ENCODE results near the gene KANK4. TPM values are rescaled to one million over a fixed set of nuclear protein-coding genes. Genes with fewer than 3 reads are reported as not detected.

KANK4 gene
- total RNA-seq, 2 donors from 2014 or later: not detected

- no peak overlapping the region for H3K4me3 Mint-ChIP-seq
- ATAC-seq: no peak
- no peaks in the 10 kb centered on the region for H3K36me3 Mint-ChIP-seq
Measured at GRCh38 chr1:62306065-62306464, 13.2 kb downstream of the KANK4 start.

GRCh38 chr1:62304975-62305374 is 14.3 kb downstream of the KANK4 start:
- no peaks in the 10 kb centered on the region for H3K27me3 Mint-ChIP-seq

More at GRCh38 chr1:62306065-62306464, 13.2 kb downstream of the KANK4 start:
- H3K27ac Mint-ChIP-seq: no peak overlapping the region
- H3K9me3 Mint-ChIP-seq: no peaks in the 10 kb centered on the region
- no peaks in the 10 kb centered on the region for H3K4me1 Mint-ChIP-seq (ENCODE audit: low read depth in 2 of 2)
- peaks cover 0 to 3% of the 10 kb centered on the region in 2 donors for H3K27me3 Mint-ChIP-seq
- DNase-seq (ENCODE audit: low spot score): no peak

GRCh38 chr1:62304515-62304914 is 14.7 kb downstream of the KANK4 start:
- no peak overlapping the region for H3K4me3 Mint-ChIP-seq
- no peak for DNase-seq (ENCODE audit: low spot score)
- H3K27me3 Mint-ChIP-seq: no peaks in the 10 kb centered on the region
- ATAC-seq: no peak
- H3K4me1 Mint-ChIP-seq (ENCODE audit: low read depth in 2 of 2): no peaks in the 10 kb centered on the region
- no peak overlapping the region for H3K27ac Mint-ChIP-seq
- H3K36me3 Mint-ChIP-seq: no peaks in the 10 kb centered on the region
- H3K9me3 Mint-ChIP-seq: no peaks in the 10 kb centered on the region

More at GRCh38 chr1:62304975-62305374, 14.3 kb downstream of the KANK4 start:
- Mint-ChIP-seq H3K36me3 (no peaks in the 10 kb centered on the region), H3K9me3 (no peaks in the 10 kb centered on the region), H3K4me3 (no peak overlapping the region), H3K27ac (no peak overlapping the region), H3K4me1 (ENCODE audit: low read depth in 2 of 2) (no peaks in the 10 kb centered on the region)
- ATAC-seq (no peak), DNase-seq (ENCODE audit: low spot score) (no peak)

- Mint-ChIP-seq H3K4me3 (no peak overlapping the region), H3K36me3 (no peaks in the 10 kb centered on the region), H3K27me3 (peaks cover 0 to 3% of the 10 kb centered on the region in 2 donors), H3K27ac (no peak overlapping the region), H3K9me3 (no peaks in the 10 kb centered on the region), H3K4me1 (ENCODE audit: low read depth in 2 of 2) (no peaks in the 10 kb centered on the region)
- no peak for DNase-seq (ENCODE audit: low spot score)
- no peak for ATAC-seq
Measured at GRCh38 chr1:62301726-62302390, 17.4 kb downstream of the KANK4 start.

GRCh38 chr1:62299426-62300200 is 19.6 kb downstream of the KANK4 start:
- no peak for ATAC-seq
- H3K36me3 Mint-ChIP-seq: no peaks in the 10 kb centered on the region
- no peak overlapping the region for H3K4me3 Mint-ChIP-seq
- no peaks in the 10 kb centered on the region for H3K9me3 Mint-ChIP-seq
- H3K4me1 Mint-ChIP-seq (ENCODE audit: low read depth in 2 of 2): no peaks in the 10 kb centered on the region
- no peak overlapping the region for H3K27ac Mint-ChIP-seq
- DNase-seq (ENCODE audit: low spot score): no peak
- H3K27me3 Mint-ChIP-seq: peaks cover 0 to 5% of the 10 kb centered on the region in 2 donors

- no peaks in the 10 kb centered on the region for H3K4me1 Mint-ChIP-seq (ENCODE audit: low read depth in 2 of 2)
- H3K9me3 Mint-ChIP-seq: no peaks in the 10 kb centered on the region
- DNase-seq (ENCODE audit: low spot score) (no peak), ATAC-seq (no peak)
- no peaks in the 10 kb centered on the region for H3K36me3 Mint-ChIP-seq
- H3K27me3 Mint-ChIP-seq: peaks cover 0 to 7% of the 10 kb centered on the region in 2 donors
- no peak overlapping the region for H3K27ac Mint-ChIP-seq
- no peak overlapping the region for H3K4me3 Mint-ChIP-seq
Measured at GRCh38 chr1:62295921-62296491, 23.2 kb downstream of the KANK4 start.

GRCh38 chr1:62294261-62294660 is 25.0 kb downstream of the KANK4 start:
- ATAC-seq (no peak), DNase-seq (ENCODE audit: low spot score) (no peak)
- Mint-ChIP-seq H3K36me3 (no peaks in the 10 kb centered on the region), H3K4me3 (no peak overlapping the region), H3K4me1 (ENCODE audit: low read depth in 2 of 2) (no peaks in the 10 kb centered on the region), H3K9me3 (no peaks in the 10 kb centered on the region), H3K27ac (no peak overlapping the region), H3K27me3 (peaks cover 0 to 6% of the 10 kb centered on the region in 2 donors)

- Mint-ChIP-seq H3K4me3 (no peak overlapping the region), H3K27ac (no peak overlapping the region), H3K9me3 (no peaks in the 10 kb centered on the region), H3K27me3 (peaks cover 19 to 36% of the 10 kb centered on the region in 2 donors), H3K4me1 (ENCODE audit: low read depth in 2 of 2) (no peaks in the 10 kb centered on the region), H3K36me3 (no peaks in the 10 kb centered on the region)
- no peak for ATAC-seq
- DNase-seq (ENCODE audit: low spot score): no peak
Measured at GRCh38 chr1:62288662-62289061, 30.6 kb downstream of the KANK4 start.

- no peak for DNase-seq (ENCODE audit: low spot score)
- H3K27me3 Mint-ChIP-seq: peaks cover 19 to 36% of the 10 kb centered on the region in 2 donors
- no peak overlapping the region for H3K4me3 Mint-ChIP-seq
- H3K36me3 Mint-ChIP-seq: no peaks in the 10 kb centered on the region
- ATAC-seq: no peak
- H3K9me3 Mint-ChIP-seq: no peaks in the 10 kb centered on the region
- no peak overlapping the region for H3K27ac Mint-ChIP-seq
- no peaks in the 10 kb centered on the region for H3K4me1 Mint-ChIP-seq (ENCODE audit: low read depth in 2 of 2)
Measured at GRCh38 chr1:62288224-62288623, 31.0 kb downstream of the KANK4 start.

- Mint-ChIP-seq H3K27ac (no peak overlapping the region), H3K36me3 (no peaks in the 10 kb centered on the region), H3K9me3 (no peaks in the 10 kb centered on the region), H3K4me3 (no peak overlapping the region), H3K27me3 (peaks cover 20 to 44% of the 10 kb centered on the region in 2 donors), H3K4me1 (ENCODE audit: low read depth in 2 of 2) (no peaks in the 10 kb centered on the region)
- DNase-seq (ENCODE audit: low spot score) (no peak), ATAC-seq (peak; percentile 15 to 51)
Measured at GRCh38 chr1:62286786-62287224, 32.4 kb downstream of the KANK4 start.

GRCh38 chr1:62285984-62286785 is 33.0 kb downstream of the KANK4 start:
- Mint-ChIP-seq H3K4me1 (ENCODE audit: low read depth in 2 of 2) (no peaks in the 10 kb centered on the region), H3K9me3 (no peaks in the 10 kb centered on the region), H3K27ac (no peak overlapping the region), H3K36me3 (no peaks in the 10 kb centered on the region), H3K4me3 (no peak overlapping the region), H3K27me3 (peaks cover 20 to 44% of the 10 kb centered on the region in 2 donors)
- no peak for ATAC-seq
- no peak for DNase-seq (ENCODE audit: low spot score)

GRCh38 chr1:62285440-62285839 is 33.8 kb downstream of the KANK4 start:
- ATAC-seq: no peak
- no peaks in the 10 kb centered on the region for H3K9me3 Mint-ChIP-seq

GRCh38 chr1:62283986-62284385 is 35.2 kb downstream of the KANK4 start:
- no peak for ATAC-seq
- Mint-ChIP-seq H3K4me3 (no peak overlapping the region), H3K27ac (no peak overlapping the region), H3K4me1 (ENCODE audit: low read depth in 2 of 2) (no peaks in the 10 kb centered on the region), H3K9me3 (no peaks in the 10 kb centered on the region), H3K27me3 (peaks cover 27 to 52% of the 10 kb centered on the region in 2 donors), H3K36me3 (no peaks in the 10 kb centered on the region)
- no peak for DNase-seq (ENCODE audit: low spot score)

More at GRCh38 chr1:62285440-62285839, 33.8 kb downstream of the KANK4 start:
- no peaks in the 10 kb centered on the region for H3K36me3 Mint-ChIP-seq
- H3K4me1 Mint-ChIP-seq (ENCODE audit: low read depth in 2 of 2): no peaks in the 10 kb centered on the region
- no peak overlapping the region for H3K27ac Mint-ChIP-seq
- no peak for DNase-seq (ENCODE audit: low spot score)
- H3K4me3 Mint-ChIP-seq: no peak overlapping the region
- H3K27me3 Mint-ChIP-seq: peaks cover 20 to 44% of the 10 kb centered on the region in 2 donors
